LNCaP clone FGC (cell line): ENCODE results near the gene PDE6B.
"Not testable (repeated sequence)": the region's sequence is repeated elsewhere in the genome, so short reads cannot be mapped to it uniquely, and the experiment has no call there.

Source experiments
- DNase-seq: peaks from one replicate; pipeline ENCODE4 v3.0.0-alpha.2; 2011; ENCODE audit warnings: low read depth
- H3K4me3 ChIP-seq: 2 replicates; pipeline ENCODE4 v1.5.1; 2011; ENCODE audit warnings: mild to moderate bottlenecking, low read depth, low read length, control low read depth
- TF ChIP-seq, protein P1 (sequence below): IDR thresholded peaks from 2 replicates; pipeline ENCODE4 v1.5.1; 2012; ENCODE audit warnings: mild to moderate bottlenecking; ENCODE audit not compliant: control insufficient read depth, insufficient read depth; ENCODE audit errors: extremely low read depth

Gene PDE6B

DNA sequence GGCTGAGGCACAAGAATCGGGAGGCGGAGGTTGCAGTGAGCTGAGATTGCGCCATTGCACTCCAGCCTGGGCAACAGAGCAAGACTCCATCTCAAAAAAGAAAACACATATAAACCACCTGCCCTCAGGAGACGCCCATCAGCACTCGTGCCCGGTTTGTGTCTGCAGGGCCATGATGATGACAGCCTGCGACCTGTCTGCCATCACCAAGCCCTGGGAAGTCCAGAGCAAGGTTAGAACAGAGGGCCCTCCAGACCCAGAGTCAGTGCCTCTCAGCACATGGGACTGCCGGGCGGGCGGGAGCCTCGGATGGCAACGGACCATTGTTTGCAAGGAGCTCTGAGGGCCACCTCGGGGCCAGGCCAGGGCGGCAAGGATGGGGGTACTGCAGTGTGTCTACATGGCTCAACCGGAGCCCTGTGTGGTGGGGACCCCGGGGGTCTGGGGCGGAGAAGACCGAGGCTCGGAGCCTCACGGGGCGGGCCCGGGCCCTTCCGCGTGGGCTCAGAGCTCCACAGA is 39.4 kb downstream of the PDE6B start:
- TF ChIP-seq, protein P1, sequence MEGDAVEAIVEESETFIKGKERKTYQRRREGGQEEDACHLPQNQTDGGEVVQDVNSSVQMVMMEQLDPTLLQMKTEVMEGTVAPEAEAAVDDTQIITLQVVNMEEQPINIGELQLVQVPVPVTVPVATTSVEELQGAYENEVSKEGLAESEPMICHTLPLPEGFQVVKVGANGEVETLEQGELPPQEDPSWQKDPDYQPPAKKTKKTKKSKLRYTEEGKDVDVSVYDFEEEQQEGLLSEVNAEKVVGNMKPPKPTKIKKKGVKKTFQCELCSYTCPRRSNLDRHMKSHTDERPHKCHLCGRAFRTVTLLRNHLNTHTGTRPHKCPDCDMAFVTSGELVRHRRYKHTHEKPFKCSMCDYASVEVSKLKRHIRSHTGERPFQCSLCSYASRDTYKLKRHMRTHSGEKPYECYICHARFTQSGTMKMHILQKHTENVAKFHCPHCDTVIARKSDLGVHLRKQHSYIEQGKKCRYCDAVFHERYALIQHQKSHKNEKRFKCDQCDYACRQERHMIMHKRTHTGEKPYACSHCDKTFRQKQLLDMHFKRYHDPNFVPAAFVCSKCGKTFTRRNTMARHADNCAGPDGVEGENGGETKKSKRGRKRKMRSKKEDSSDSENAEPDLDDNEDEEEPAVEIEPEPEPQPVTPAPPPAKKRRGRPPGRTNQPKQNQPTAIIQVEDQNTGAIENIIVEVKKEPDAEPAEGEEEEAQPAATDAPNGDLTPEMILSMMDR: no peak
- DNase-seq: no peak
- no peak overlapping the region for H3K4me3 ChIP-seq

DNA sequence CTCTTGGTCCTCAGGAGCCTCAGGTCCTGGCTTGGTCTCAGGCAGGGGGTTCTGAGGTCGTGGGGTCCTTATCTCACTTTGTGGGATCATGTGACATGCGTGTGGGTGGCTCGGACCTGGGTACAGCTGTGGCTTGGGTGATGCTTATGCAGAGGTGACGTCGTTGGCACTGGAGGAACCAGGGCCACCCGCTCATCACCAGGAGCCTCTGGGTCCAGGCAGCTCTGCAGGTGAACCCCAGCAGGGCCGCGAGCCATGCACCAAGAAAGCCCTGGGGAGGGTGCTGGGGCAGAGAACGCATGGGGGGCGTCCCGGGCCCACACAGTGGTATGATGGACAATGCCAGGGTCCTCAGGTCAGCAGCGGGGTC is 40.0 kb downstream of the PDE6B start:
- DNase-seq: no peak
- no peak overlapping the region for H3K4me3 ChIP-seq
- TF ChIP-seq, protein P1: no peak

DNA sequence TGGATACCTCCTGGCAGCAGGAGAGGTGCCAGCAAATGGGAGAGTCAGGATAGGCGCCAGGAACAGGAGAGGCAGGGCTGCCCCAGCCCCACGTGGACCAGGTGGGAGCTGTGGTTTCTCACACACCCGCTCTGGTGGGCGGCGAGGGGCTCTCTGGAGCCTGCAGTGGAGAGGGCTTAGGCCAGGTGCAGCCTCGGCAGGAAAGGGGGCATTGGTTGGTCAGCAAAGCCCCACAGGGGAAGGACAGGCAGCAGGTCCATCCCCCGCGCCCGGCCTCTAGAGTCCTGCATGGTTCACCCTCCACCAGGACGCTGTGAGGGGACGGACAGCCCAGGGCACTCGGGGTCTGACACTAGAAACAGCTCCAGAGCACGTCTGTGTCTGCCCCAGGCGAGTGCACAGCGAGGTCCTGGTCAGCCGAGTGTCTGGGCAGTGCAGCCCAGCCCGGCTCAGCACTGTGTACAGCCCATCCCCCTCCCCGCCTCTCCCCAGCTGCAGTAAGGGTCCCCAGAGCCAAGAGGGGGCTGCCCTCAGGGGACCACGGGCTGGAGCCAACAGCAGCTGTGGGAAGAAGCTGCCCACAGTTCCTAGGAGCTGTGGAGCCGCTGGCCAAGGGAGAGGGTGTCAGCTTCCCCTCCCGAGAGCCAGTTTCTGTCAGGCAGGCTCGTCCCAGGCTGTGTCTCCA is 40.5 kb downstream of the PDE6B start:
- no peak overlapping the region for H3K4me3 ChIP-seq
- TF ChIP-seq, protein P1: no peak
- DNase-seq: no peak

GRCh38 chr4:666436-666810 is 41.0 kb downstream of the PDE6B start:
- TF ChIP-seq, protein P1: no peak
- DNase-seq: no peak
- H3K4me3 ChIP-seq: no peak overlapping the region

DNA sequence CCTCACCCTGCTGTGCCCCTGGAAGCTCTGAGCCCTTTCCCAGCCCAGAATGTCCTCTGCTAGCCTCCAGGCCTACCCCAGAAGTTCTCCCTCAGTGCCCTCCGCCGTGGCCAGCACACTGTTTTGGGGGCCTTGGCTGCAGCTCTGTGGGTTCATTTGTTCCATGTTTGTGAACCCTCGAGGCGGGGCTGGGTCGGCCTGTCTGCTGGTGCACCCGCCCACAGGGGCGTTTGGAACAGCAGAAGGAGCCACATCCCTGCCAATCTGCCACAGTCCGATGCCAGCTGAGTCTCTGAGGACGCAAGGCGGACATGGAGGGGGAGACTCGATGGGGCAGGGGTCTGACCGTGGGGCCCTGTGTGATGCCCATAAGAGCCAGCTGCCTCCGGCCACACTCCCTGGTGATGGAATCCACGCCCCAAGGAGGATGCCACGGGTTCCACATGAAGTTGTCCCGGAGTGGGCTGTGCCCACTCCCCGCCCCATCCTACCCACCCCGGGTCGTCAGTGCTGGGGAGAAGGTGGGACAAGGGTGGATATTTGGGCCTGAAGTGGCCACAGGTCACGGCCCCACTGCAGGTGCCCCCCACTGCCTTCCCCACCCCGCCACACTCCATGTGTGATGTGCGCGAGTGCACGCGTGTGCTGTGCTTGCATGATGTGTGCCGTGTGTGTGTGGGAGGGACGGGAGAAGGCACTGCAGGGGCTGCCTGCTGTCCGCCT is 41.6 kb downstream of the PDE6B start:
- TF ChIP-seq, protein P1: no peak
- DNase-seq: no peak
- H3K4me3 ChIP-seq: no peak overlapping the region

- no peak for DNase-seq
- no peak overlapping the region for H3K4me3 ChIP-seq
- TF ChIP-seq, protein P1: no peak
These were observed 42.2 kb downstream of the PDE6B start for GRCh38 chr4:667545-667925.

DNA sequence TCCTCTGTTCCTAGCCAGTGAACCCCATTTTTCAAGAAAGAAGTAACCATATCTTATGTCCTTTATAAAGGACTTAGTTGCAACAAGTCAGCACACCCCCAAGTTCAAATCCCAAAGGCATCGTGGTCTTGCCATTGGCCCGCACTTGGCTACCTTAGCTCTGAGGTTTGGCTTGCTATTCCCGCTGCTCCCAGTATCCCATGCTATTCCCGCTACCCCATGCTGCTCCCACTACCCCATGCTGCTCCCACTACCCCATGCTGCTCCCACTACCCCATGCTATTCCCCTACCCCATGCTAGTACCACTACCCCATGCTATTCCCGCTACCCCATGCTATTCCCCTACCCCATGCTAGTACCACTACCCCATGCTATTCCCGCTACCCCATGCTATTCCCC is 42.8 kb downstream of the PDE6B start:
- not testable (repeated sequence) for DNase-seq, H3K4me3 ChIP-seq

- not testable (repeated sequence) for H3K4me3 ChIP-seq, DNase-seq
These were observed 44.6 kb downstream of the PDE6B start for GRCh38 chr4:669806-670559.
